Stimulated activated CD4-positive, alpha-beta T cell treated with anti-CD3 and anti-CD28 coated beads, Interleukin-15, amount 100 ng/mL, for 48 hours (primary cell): ENCODE results near the gene ADD1.

Experiments
- DNase-seq, 2 donors: peaks; one replicate each; pipeline ENCODE4 v3.0.0-alpha.2; 2020; ENCODE audit warnings: low read depth in 2 of 2

ADD1 gene

DNA sequence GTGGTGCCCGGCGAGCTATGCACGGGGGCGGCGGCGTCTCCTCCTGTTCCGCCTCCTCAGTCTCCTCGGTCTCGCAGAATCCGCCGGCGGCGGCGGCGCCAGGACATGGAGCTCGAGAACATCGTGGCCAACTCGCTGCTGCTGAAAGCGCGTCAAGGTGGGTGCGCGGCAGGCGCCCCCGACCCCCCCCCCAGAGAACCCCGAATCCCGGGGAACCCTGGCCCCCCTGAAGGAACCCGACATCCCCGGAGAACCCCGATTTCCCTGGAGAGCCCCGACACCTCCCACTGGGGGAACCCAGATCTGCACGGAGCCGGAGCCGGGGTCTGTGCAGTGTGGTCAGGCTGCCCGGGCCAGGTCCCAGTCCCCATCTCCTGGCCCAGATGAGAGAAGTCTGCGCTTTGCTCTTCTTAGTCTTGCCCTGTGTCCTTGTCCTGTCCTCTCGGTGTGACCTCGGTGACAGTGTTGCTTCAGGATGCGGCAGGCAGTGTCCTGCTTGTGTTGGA, 120.4 kb downstream of the ADD1 start:
- peak in 1 of 2 donors; percentile 38 for DNase-seq

- DNase-seq: no peak
These were observed 121.1 kb downstream of the ADD1 start for GRCh38 chr4:2964706-2965258.

- DNase-seq: no peak
These were observed 121.6 kb downstream of the ADD1 start for GRCh38 chr4:2965262-2965661.

DNA sequence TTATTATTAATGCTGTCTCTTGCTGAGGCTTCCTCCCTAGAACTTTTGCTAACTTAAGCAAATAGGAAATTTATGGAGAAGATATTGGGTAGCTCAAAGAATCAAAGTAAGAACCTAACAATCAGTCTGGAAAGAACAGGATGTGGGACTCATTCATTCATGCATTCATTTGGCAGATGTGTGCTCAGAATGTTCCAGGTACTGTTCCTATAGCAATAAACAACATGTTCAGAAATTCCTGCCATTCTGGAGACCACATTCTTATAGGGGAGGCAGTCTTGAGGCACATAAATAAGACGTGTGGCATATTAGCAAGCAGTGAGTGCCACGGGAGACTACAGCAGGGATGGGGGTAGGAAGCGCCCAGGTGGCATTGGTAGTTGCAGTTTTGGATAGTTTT, 124.7 kb downstream of the ADD1 start:
- DNase-seq: no peak

DNA sequence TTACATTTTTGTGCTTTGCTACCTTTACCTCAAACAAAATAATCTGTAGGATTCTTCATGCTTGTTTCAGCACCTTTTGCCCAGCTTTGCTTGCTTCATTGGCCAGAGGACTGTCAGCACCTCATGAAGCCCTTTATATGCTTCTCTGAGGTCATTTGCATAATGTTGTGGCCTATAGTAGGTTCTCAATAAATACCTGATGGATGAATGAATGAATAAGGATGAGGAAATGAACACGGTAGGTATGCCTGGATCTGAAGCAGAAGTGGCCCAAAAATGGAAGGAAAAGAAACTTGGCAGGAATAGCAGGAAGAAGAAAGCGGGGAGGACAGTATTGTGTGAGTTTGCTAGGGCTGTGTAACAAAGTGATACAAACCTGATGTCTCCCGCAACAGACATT, 127.6 kb downstream of the ADD1 start:
- no peak for DNase-seq

DNA sequence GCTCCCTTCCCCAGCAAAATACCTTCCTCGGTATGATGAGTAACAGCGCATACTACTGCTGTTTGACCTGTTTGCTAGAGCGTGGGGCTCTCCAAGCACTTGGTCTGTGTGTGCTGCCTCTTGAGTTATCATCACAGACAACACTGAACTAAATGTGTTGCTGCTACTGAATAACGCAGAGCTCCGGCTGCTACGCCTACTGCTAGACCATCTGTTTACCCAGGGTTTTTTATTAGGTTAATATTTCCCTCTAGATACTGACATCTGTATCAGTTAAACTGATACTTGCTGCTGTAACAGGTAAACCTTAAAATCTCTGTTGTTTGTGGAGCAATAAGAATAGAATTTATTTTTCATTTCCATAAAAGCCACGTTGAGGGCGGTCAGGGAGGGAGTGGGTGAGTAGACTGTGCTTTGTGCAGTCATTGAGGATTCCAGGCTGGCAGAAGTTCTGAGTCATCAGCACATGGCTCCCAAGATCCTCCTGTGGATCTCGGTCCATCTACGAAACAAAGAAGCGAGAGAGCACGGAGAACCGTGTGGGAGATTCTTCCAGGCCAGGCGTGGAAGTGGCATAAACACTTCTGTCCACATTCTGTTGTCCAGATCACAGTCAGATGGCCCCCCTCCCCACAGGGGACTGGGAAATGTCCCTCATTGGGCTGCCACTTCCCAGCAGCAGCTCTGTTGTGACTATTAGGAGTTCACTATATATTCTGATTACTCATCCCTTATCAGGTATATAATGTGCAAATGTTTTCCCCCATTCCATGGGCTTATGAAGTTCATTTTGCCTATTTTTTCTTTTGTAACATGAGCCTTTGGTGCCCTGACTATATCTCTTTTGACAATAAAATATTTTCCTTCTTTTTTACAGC, 133.8 kb downstream of the ADD1 start:
- DNase-seq: no peak
